Common myeloid progenitor, CD34-positive (primary cell): Measurements from ENCODE around the gene MUC15.
A peak's percentile ranks its signal among the peaks of the same experiment; 100 is the strongest.

Source experiments
- CTCF ChIA-PET: fragments of 350-600 bp; sonication (Branson Sonifier 250); formaldehyde crosslinking; loops from one replicate; lab custom pipeline; 2021; ENCODE audit warnings: antibody characterized with exemption; lab: Charles Lee
- POLR2A ChIA-PET: fragments of 350-600 bp; sonication (Branson Sonifier 250); formaldehyde crosslinking; loops from one replicate; lab custom pipeline; 2021; ENCODE audit warnings: antibody characterized with exemption; lab: Charles Lee
- DNase-seq, 3 donors: peaks; one replicate each; pipeline versions ENCODE4 v3.0.0 to v3.0.0-alpha.2; 2013
- H3K27ac ChIP-seq, 2 experiments: 1 replicate in 1 of 2; 2 replicates in 1 of 2; pipeline ENCODE4 v1.7.0; 2013; ENCODE audit warnings: inconsistent platforms in 2 of 2, low read length in 2 of 2, mild to moderate bottlenecking in 2 of 2, low read depth in 1 of 2, moderate library complexity in 1 of 2; ENCODE audit not compliant: severe bottlenecking in 2 of 2, insufficient read depth in 1 of 2, poor library complexity in 1 of 2
- H3K27me3 ChIP-seq, 5 experiments: replicated peaks in 2 of 5; 1 replicate in 3 of 5; 2 replicates in 2 of 5; pipeline versions ENCODE4 v1.6.1 to v1.7.0; 2013; ENCODE audit warnings: low read length in 4 of 5, mild to moderate bottlenecking in 2 of 5, moderate library complexity in 2 of 5, inconsistent platforms in 1 of 5; ENCODE audit not compliant: insufficient read depth in 5 of 5, control insufficient read depth in 4 of 5
- H3K36me3 ChIP-seq, 4 experiments: 1 replicate in 2 of 4; 2 replicates in 2 of 4; pipeline versions ENCODE4 v1.6.1 to v1.7.0; 2013; ENCODE audit warnings: low read length in 3 of 4, control low read depth in 1 of 4, mild to moderate bottlenecking in 1 of 4; ENCODE audit not compliant: control insufficient read depth in 4 of 4, insufficient read depth in 4 of 4
- H3K4me1 ChIP-seq, 4 experiments: 1 replicate in 3 of 4; 2 replicates in 1 of 4; pipeline versions ENCODE4 v1.6.1 to v1.7.1; 2013; ENCODE audit warnings: low read length in 3 of 4, mild to moderate bottlenecking in 3 of 4, control low read depth in 1 of 4, inconsistent platforms in 1 of 4, moderate library complexity in 1 of 4; ENCODE audit not compliant: control insufficient read depth in 4 of 4, insufficient read depth in 4 of 4; ENCODE audit errors: control extremely low read depth in 1 of 4
- H3K4me3 ChIP-seq, 7 experiments: 1 replicate in 4 of 7; 2 replicates in 3 of 7; pipeline versions ENCODE4 v1.5.1 to v1.7.0; 2013; ENCODE audit warnings: mild to moderate bottlenecking in 7 of 7, low read length in 6 of 7, moderate library complexity in 6 of 7, inconsistent platforms in 2 of 7, low read depth in 2 of 7, control low read depth in 1 of 7; ENCODE audit not compliant: insufficient read depth in 4 of 7, control insufficient read depth in 1 of 7; ENCODE audit errors: extremely low read depth in 1 of 7
- H3K9me3 ChIP-seq, 5 experiments: 1 replicate in 4 of 5; 2 replicates in 1 of 5; pipeline versions ENCODE4 v1.6.1 to v1.7.1; 2013; ENCODE audit warnings: low read length in 4 of 5, mild to moderate bottlenecking in 2 of 5, inconsistent platforms in 1 of 5, low read depth in 1 of 5, moderate library complexity in 1 of 5; ENCODE audit not compliant: control insufficient read depth in 4 of 5, insufficient read depth in 2 of 5; ENCODE audit errors: control extremely low read depth in 1 of 5
- WGBS: methylation state at CpG from one replicate; pipeline ENCODE4 v1.1.5; 2013; ENCODE audit not compliant: insufficient coverage; 5-methylcytosine and 5-hydroxymethylcytosine counted together

The MUC15 gene

DNA sequence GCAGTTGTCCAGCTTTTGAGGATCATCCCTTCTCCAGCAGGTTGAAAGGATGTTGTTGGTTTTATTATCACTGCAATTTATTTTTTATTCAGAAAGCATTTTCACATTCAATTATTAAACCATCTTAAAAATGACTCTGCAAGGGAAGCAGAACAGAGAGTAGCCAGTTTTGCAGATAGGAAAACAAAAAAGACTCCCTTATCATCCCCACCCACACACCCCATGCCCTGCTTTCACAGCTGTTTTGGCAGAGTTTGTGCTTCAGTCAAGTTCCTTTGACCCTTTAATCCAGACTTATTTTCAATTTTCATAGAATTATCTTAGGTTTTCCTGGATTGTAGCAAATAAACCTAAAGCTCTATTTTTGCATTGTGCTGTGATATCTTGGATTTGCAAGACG lies 44.4 kb downstream of the MUC15 start:
- no peaks in the 10 kb centered on the region for H3K36me3 ChIP-seq
- H3K9me3 ChIP-seq = no peaks in the 10 kb centered on the region
- no peak for DNase-seq
- ChIA-PET POLR2A (no interaction called here), CTCF (no interaction called here)
- WGBS = no CpG with 5 or more reads among the region's 1 CpG
- no peaks in the 10 kb centered on the region for H3K4me1 ChIP-seq
- no peak overlapping the region for H3K27ac ChIP-seq
- H3K27me3 ChIP-seq = no peaks in the 10 kb centered on the region
- no peak overlapping the region for H3K4me3 ChIP-seq

DNA sequence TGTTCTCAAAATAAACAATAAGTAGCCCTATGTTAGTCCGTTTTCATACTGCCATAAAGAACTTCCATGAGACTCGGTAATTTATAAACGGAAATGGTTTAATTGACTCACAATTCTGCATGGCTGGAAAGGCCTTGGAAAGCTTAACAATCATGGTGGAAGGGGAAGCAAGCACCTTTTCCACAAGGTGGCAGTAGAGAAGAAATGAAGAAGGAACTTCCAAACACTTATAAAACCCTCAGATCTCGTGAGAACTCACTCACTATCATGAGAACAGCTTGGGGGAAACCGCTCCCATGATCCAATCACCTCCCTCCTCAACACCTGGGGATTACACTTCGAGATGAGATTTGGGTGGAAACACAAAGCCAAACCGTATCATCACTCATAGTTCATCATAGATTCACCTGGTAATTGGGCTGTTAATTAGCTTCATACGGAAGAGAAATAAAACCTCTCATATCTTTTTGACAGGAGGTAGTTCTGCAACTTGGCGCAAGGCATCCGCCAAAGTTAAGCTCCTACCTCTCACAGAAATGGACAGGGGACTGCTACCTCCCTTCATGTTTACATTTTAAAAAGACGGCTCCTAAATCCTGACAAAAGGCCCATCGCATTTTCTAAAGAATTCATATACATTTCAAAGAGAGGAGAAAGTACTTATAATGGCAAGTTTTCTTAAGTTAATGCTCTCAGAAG lies 49.0 kb downstream of the MUC15 start:
- Histone ChIP-seq H3K4me1 (no peaks in the 10 kb centered on the region), H3K27ac (no peak overlapping the region), H3K4me3 (no peak overlapping the region), H3K27me3 (no peaks in the 10 kb centered on the region), H3K9me3 (no peaks in the 10 kb centered on the region), H3K36me3 (no peaks in the 10 kb centered on the region)
- POLR2A ChIA-PET = no interaction called here
- WGBS = 77% methylated on average over 6 of the region's 12 CpGs
- CTCF ChIA-PET = no interaction called here
- peak in 1 of 3 donors; percentile 5 for DNase-seq

GRCh38 chr11:26519469-26519868 lies 52.6 kb downstream of the MUC15 start:
- H3K27ac ChIP-seq = no peak overlapping the region
- ChIA-PET CTCF (no interaction called here), POLR2A (no interaction called here)
- WGBS = 83% methylated on average over 1 of the region's 2 CpGs
- DNase-seq = no peak
- no peaks in the 10 kb centered on the region for H3K27me3 ChIP-seq
- no peaks in the 10 kb centered on the region for H3K36me3 ChIP-seq
- H3K9me3 ChIP-seq = no peaks in the 10 kb centered on the region
- H3K4me3 ChIP-seq = no peak overlapping the region
- H3K4me1 ChIP-seq = no peaks in the 10 kb centered on the region

DNA sequence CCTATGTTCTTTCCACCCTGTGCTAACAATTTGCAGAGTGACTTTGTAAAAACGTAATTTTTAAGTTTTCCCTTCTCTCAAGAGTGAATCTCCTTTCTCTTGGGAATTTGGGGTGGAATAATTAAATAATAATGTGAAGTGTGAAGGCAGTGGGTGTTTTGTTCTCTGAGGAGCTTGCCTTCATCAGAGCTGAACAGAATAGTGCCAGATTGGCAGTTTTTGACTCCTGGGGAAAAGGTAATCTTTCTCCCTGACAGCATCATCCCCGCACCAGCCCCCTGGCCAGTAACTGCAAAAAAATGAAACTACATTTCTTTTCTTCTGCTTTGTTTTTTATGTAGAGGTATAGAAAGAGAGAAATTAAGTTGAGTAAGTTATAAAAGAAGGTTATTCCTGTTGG lies 59.9 kb downstream of the MUC15 start:
- H3K9me3 ChIP-seq = no peaks in the 10 kb centered on the region
- ChIA-PET POLR2A (no interaction called here), CTCF (no interaction called here)
- H3K36me3 ChIP-seq = no peaks in the 10 kb centered on the region
- WGBS = 71% methylated on average over 1 of the region's 2 CpGs
- H3K27me3 ChIP-seq = no peaks in the 10 kb centered on the region
- H3K4me1 ChIP-seq = no peaks in the 10 kb centered on the region
- H3K27ac ChIP-seq = no peak overlapping the region
- H3K4me3 ChIP-seq = no peak overlapping the region
- DNase-seq = no peak

GRCh38 chr11:26510756-26511155 lies 61.3 kb downstream of the MUC15 start:
- Histone ChIP-seq H3K4me1 (no peaks in the 10 kb centered on the region), H3K9me3 (no peaks in the 10 kb centered on the region), H3K27me3 (no peaks in the 10 kb centered on the region), H3K36me3 (no peaks in the 10 kb centered on the region), H3K27ac (no peak overlapping the region), H3K4me3 (no peak overlapping the region)
- POLR2A ChIA-PET = no interaction called here
- DNase-seq = no peak
- 78% methylated on average over 1 of the region's 2 CpGs for WGBS
- CTCF ChIA-PET = no interaction called here

- ChIA-PET POLR2A (no interaction called here), CTCF (no interaction called here)
- H3K36me3 ChIP-seq = no peaks in the 10 kb centered on the region
- no peaks in the 10 kb centered on the region for H3K9me3 ChIP-seq
- H3K27ac ChIP-seq = no peak overlapping the region
- WGBS = no CpG with 5 or more reads among the region's 2 CpGs
- H3K4me1 ChIP-seq = no peaks in the 10 kb centered on the region
- H3K27me3 ChIP-seq = no peaks in the 10 kb centered on the region
- H3K4me3 ChIP-seq = no peak overlapping the region
- no peak for DNase-seq
Observed at GRCh38 chr11:26510164-26510563, 61.9 kb downstream of the MUC15 start.
